ENCODE data around the gene GRID1.

GRID1 gene

GRCh38 chr10:86062647-86063145 is 303.9 kb downstream of the GRID1 start:
- Histone ChIP-seq H3K9me3 (ENCODE audit: low read length) (no peaks in the 10 kb centered on the region), H3K4me2 (ENCODE audit: low read length) (no peak overlapping the region), H3K27ac (ENCODE audit: low read depth, low read length, poor library complexity, severe bottlenecking) (no peak overlapping the region), H2AFZ (ENCODE audit: low read length) (no peak overlapping the region), H3K4me3 (ENCODE audit: low read depth, low read length, poor library complexity, severe bottlenecking) (no peak overlapping the region), H3K27me3 (ENCODE audit: insufficient read depth, low read length) (no peaks in the 10 kb centered on the region), H3K79me2 (ENCODE audit: insufficient read depth, low read length) (no peaks in the 10 kb centered on the region), H3K4me1 (ENCODE audit: insufficient read depth, low read length, severe bottlenecking) (no peaks in the 10 kb centered on the region), H3F3A (ENCODE audit: insufficient read depth, low read length) (no peaks in the 10 kb centered on the region), H3K9me2 (ENCODE audit: low read depth, low read length) (no peaks in the 10 kb centered on the region), H4K20me1 (ENCODE audit: insufficient read depth, low read length) (no peaks in the 10 kb centered on the region), H3K36me3 (ENCODE audit: insufficient read depth, low read length) (no peaks in the 10 kb centered on the region), H3K9ac (ENCODE audit: low read length) (no peak overlapping the region)
- no peak for TF ChIP-seq EZH2 (IDR thresholded peaks at IDR 0.05; ENCODE audit: borderline replicate concordance, low read length)
- TF ChIP-seq CTCF (IDR thresholded peaks at IDR 0.05; ENCODE audit: low read length) = no peak

GRCh38 chr10:86062198-86062550 is 304.4 kb downstream of the GRID1 start:
- Histone ChIP-seq H3K4me3 (ENCODE audit: low read depth, low read length, poor library complexity, severe bottlenecking) (no peak overlapping the region), H3K36me3 (ENCODE audit: insufficient read depth, low read length) (no peaks in the 10 kb centered on the region), H3K9ac (ENCODE audit: low read length) (no peak overlapping the region), H3K9me2 (ENCODE audit: low read depth, low read length) (no peaks in the 10 kb centered on the region), H3K4me1 (ENCODE audit: insufficient read depth, low read length, severe bottlenecking) (no peaks in the 10 kb centered on the region), H3K27ac (ENCODE audit: low read depth, low read length, poor library complexity, severe bottlenecking) (no peak overlapping the region), H3K9me3 (ENCODE audit: low read length) (no peaks in the 10 kb centered on the region), H3K27me3 (ENCODE audit: insufficient read depth, low read length) (no peaks in the 10 kb centered on the region), H3K79me2 (ENCODE audit: insufficient read depth, low read length) (no peaks in the 10 kb centered on the region), H3K4me2 (ENCODE audit: low read length) (no peak overlapping the region), H3F3A (ENCODE audit: insufficient read depth, low read length) (no peaks in the 10 kb centered on the region), H4K20me1 (ENCODE audit: insufficient read depth, low read length) (no peaks in the 10 kb centered on the region), H2AFZ (ENCODE audit: low read length) (no peak overlapping the region)
- TF ChIP-seq CTCF (IDR thresholded peaks at IDR 0.05; ENCODE audit: low read length) = no peak
- TF ChIP-seq EZH2 (IDR thresholded peaks at IDR 0.05; ENCODE audit: borderline replicate concordance, low read length) = no peak

GRCh38 chr10:86061278-86062197 is 305.1 kb downstream of the GRID1 start:
- Histone ChIP-seq H3K27me3 (ENCODE audit: insufficient read depth, low read length) (no peaks in the 10 kb centered on the region), H3K4me2 (ENCODE audit: low read length) (no peak overlapping the region), H3K4me1 (ENCODE audit: insufficient read depth, low read length, severe bottlenecking) (no peaks in the 10 kb centered on the region), H3K4me3 (ENCODE audit: low read depth, low read length, poor library complexity, severe bottlenecking) (no peak overlapping the region), H3K79me2 (ENCODE audit: insufficient read depth, low read length) (no peaks in the 10 kb centered on the region), H3K27ac (ENCODE audit: low read depth, low read length, poor library complexity, severe bottlenecking) (no peak overlapping the region), H3K9ac (ENCODE audit: low read length) (no peak overlapping the region), H2AFZ (ENCODE audit: low read length) (no peak overlapping the region), H3K36me3 (ENCODE audit: insufficient read depth, low read length) (no peaks in the 10 kb centered on the region), H3K9me2 (ENCODE audit: low read depth, low read length) (no peaks in the 10 kb centered on the region), H3K9me3 (ENCODE audit: low read length) (no peaks in the 10 kb centered on the region), H3F3A (ENCODE audit: insufficient read depth, low read length) (no peaks in the 10 kb centered on the region), H4K20me1 (ENCODE audit: insufficient read depth, low read length) (no peaks in the 10 kb centered on the region)
- no peak for TF ChIP-seq EZH2 (IDR thresholded peaks at IDR 0.05; ENCODE audit: borderline replicate concordance, low read length)
- no peak for TF ChIP-seq CTCF (IDR thresholded peaks at IDR 0.05; ENCODE audit: low read length)
